Body of pancreas (tissue), 4 donors: ENCODE data around the gene TCF7L1. TPM values are rescaled to one million over a fixed set of nuclear protein-coding genes. Genes with fewer than 3 reads are reported as not detected.

Source experiments
- ATAC-seq: fragments of 150-250 bp; one replicate; pipeline ENCODE4 v1.9.1; 2016
- DNase-seq, 4 donors: peaks; one replicate each; pipeline ENCODE4 v3.0.0-alpha.2; 2019
- H3K27ac ChIP-seq, 4 donors: fragments of 200-600 bp; sonication (generic); 1 replicate in 3 of 4; 2 replicates in 1 of 4; pipeline versions ENCODE4 v1.5.1 to v1.6.1; 2016 to 2019; ENCODE audit warnings: mild to moderate bottlenecking in 1 of 4, mixed read lengths in 1 of 4, moderate library complexity in 1 of 4
- H3K27me3 ChIP-seq, 2 donors: fragments of 200-600 bp; sonication (generic); one replicate each; pipeline ENCODE4 v1.6.0; 2016; ENCODE audit warnings: mild to moderate bottlenecking in 1 of 2
- H3K36me3 ChIP-seq, 2 donors: fragments of 200-600 bp; sonication (generic); replicated peaks in 1 of 2; 2 replicates each; pipeline ENCODE4 v1.5.1; 2016; ENCODE audit warnings: low read depth in 2 of 2; ENCODE audit not compliant: insufficient read depth in 1 of 2
- H3K4me1 ChIP-seq: fragments of 200-600 bp; sonication (generic); one replicate; pipeline ENCODE4 v1.6.0; 2016
- H3K4me3 ChIP-seq, 2 donors: fragments of 200-600 bp; sonication (generic); 1 replicate in 1 of 2; 2 replicates in 1 of 2; pipeline ENCODE4 v1.5.1; 2016 to 2019
- H3K9me3 ChIP-seq, 3 donors: fragments of 200-600 bp; sonication (generic); 1 replicate in 2 of 3; 2 replicates in 1 of 3; pipeline ENCODE4 v1.5.1; 2016
- CTCF ChIP-seq, 7 experiments: fragments of 450-650 bp in 4 of 7; fragments of 200-600 bp in 3 of 7; sonication (generic) in 3 of 7; IDR thresholded peaks; one replicate each; pipeline ENCODE4 v1.5.1; 2016 to 2019; ENCODE audit warnings: antibody characterized with exemption in 7 of 7
- POLR2A ChIP-seq, 3 donors: fragments of 450-650 bp; IDR thresholded peaks; one replicate each; pipeline ENCODE4 v1.6.1; 2016; ENCODE audit warnings: antibody characterized with exemption in 3 of 3, mild to moderate bottlenecking in 2 of 3
- WGBS, 2 donors: methylation state at CpG; one replicate each; pipeline ENCODE4 v1.1.5; 2017; 5-methylcytosine and 5-hydroxymethylcytosine counted together
- intact Hi-C: fragments of 100-400 bp; cut with DNase I; formaldehyde crosslinking; loops from one replicate; pipeline ENCODE4 v1.15.1; 2023
- total RNA-seq, 2 donors: library from RNA; depleted of rRNA; stranded (reverse); fragments of >200 nt; gene quantifications; one replicate each; pipeline ENCODE4 v1.1.0, GENCODE V29; 2016

Gene TCF7L1
- total RNA-seq: 1 to 10 TPM; 2.1 to 4.3 TPM

GRCh38 chr2:85132834-85133637 is at the start of gene TCF7L1:
Gene TCF7L1 (plus strand): TSS chr2:85133392. CDS start chr2:85133685, 293 bp downstream.
- WGBS, 2 donors: 0 to 2% methylated on average over 18 to 78 of the region's 91 CpGs
- ATAC-seq (peak; percentile 85), DNase-seq (peak; percentile 72 to 88 (median 78))
- peak within 1 kb of the TSS in 2 of 4 donors; percentile 48 to 50 for H3K27ac ChIP-seq
- peaks cover 15% of the 10 kb centered on the region for H3K4me1 ChIP-seq
- H3K36me3 ChIP-seq: no peaks in the 10 kb centered on the region
- no peaks in the 10 kb centered on the region for H3K9me3 ChIP-seq
- intact Hi-C loops: loop anchor here (5.0 kb wide), 1 partner anchor 154 kb away; no protein-coding TSS in a partner anchor
- peak within 1 kb of the TSS; percentile 54 to 58 for H3K4me3 ChIP-seq
- no peaks in the 10 kb centered on the region for H3K27me3 ChIP-seq
- TF ChIP-seq POLR2A (IDR thresholded peaks at IDR 0.05): no peak
- TF ChIP-seq CTCF (IDR thresholded peaks at IDR 0.05): peak; percentile 57 to 89 (median 77)

- no peaks in the 10 kb centered on the region for H3K4me1 ChIP-seq
- no peaks in the 10 kb centered on the region for H3K36me3 ChIP-seq
- no peak overlapping the region for H3K27ac ChIP-seq
- intact Hi-C loops: no loop called here
- WGBS, 2 donors: 43 to 56% methylated on average over 3 of the region's 3 CpGs
- no peak overlapping the region for H3K4me3 ChIP-seq
- ATAC-seq (no peak), DNase-seq (no peak)
- no peaks in the 10 kb centered on the region for H3K27me3 ChIP-seq
- H3K9me3 ChIP-seq: peaks cover 0 to 3% (median 0%) of the 10 kb centered on the region in 3 donors
- TF ChIP-seq CTCF (IDR thresholded peaks at IDR 0.05) (no peak), POLR2A (IDR thresholded peaks at IDR 0.05) (no peak)
These were observed 47.6 kb upstream of the TCF7L1 start for GRCh38 chr2:85085563-85085962.

GRCh38 chr2:85087541-85087940 is 45.7 kb upstream of the TCF7L1 start:
- no peaks in the 10 kb centered on the region for H3K9me3 ChIP-seq
- H3K27me3 ChIP-seq: no peaks in the 10 kb centered on the region
- ATAC-seq (no peak), DNase-seq (no peak)
- no peaks in the 10 kb centered on the region for H3K4me1 ChIP-seq
- no peak overlapping the region for H3K27ac ChIP-seq
- intact Hi-C loops: no loop called here
- H3K36me3 ChIP-seq: no peaks in the 10 kb centered on the region
- TF ChIP-seq POLR2A (IDR thresholded peaks at IDR 0.05): no peak
- no peak for TF ChIP-seq CTCF (IDR thresholded peaks at IDR 0.05)
- WGBS, 2 donors: 54 to 72% methylated on average over 5 of the region's 5 CpGs
- no peak overlapping the region for H3K4me3 ChIP-seq

GRCh38 chr2:85088921-85089320 is 44.3 kb upstream of the TCF7L1 start:
- TF ChIP-seq POLR2A (IDR thresholded peaks at IDR 0.05) (no peak), CTCF (IDR thresholded peaks at IDR 0.05) (no peak)
- DNase-seq (no peak), ATAC-seq (no peak)
- Histone ChIP-seq H3K27me3 (no peaks in the 10 kb centered on the region), H3K4me1 (no peaks in the 10 kb centered on the region), H3K9me3 (no peaks in the 10 kb centered on the region), H3K27ac (no peak overlapping the region), H3K4me3 (no peak overlapping the region), H3K36me3 (no peaks in the 10 kb centered on the region)
- intact Hi-C loops: no loop called here
- WGBS, 2 donors: 92 to 100% methylated on average over 2 of the region's 2 CpGs

GRCh38 chr2:85089585-85089984 is 43.6 kb upstream of the TCF7L1 start:
- DNase-seq (no peak), ATAC-seq (no peak)
- H3K4me3 ChIP-seq: no peak overlapping the region
- no peaks in the 10 kb centered on the region for H3K27me3 ChIP-seq
- no peaks in the 10 kb centered on the region for H3K36me3 ChIP-seq
- intact Hi-C loops: no loop called here
- H3K9me3 ChIP-seq: no peaks in the 10 kb centered on the region
- H3K4me1 ChIP-seq: no peaks in the 10 kb centered on the region
- WGBS, 2 donors: 46 to 57% methylated on average over 5 to 6 of the region's 6 CpGs
- TF ChIP-seq CTCF (IDR thresholded peaks at IDR 0.05): no peak
- TF ChIP-seq POLR2A (IDR thresholded peaks at IDR 0.05): no peak
- no peak overlapping the region for H3K27ac ChIP-seq
